ENCODE results near the gene NLRP9.

NLRP9 gene

GRCh38 chr19:55667006-55667381, 71.2 kb downstream of the NLRP9 start:
- Histone ChIP-seq H3K4me3 (replicated peaks; ENCODE audit: insufficient read depth, low read length) (no peak overlapping the region), H3K27ac (replicated peaks) (no peak overlapping the region), H3K27me3 (ENCODE audit: insufficient read depth, poor library complexity, severe bottlenecking) (no peaks in the 10 kb centered on the region)
- no peak for DNase-seq (ENCODE audit: low read depth in 1 of 2, low spot score in 1 of 2)
- no peak; the same call in 1 of the 2 replicates for TF ChIP-seq POLR2AphosphoS5 (IDR thresholded peaks at IDR 0.05; ENCODE audit: low read depth)
- no peak for TF ChIP-seq SPI1 (IDR thresholded peaks at IDR 0.05; ENCODE audit: borderline replicate concordance, low read depth)
- TF ChIP-seq GABPA (IDR thresholded peaks at IDR 0.05; ENCODE audit: low read depth): no peak
- TF ChIP-seq, protein P1, sequence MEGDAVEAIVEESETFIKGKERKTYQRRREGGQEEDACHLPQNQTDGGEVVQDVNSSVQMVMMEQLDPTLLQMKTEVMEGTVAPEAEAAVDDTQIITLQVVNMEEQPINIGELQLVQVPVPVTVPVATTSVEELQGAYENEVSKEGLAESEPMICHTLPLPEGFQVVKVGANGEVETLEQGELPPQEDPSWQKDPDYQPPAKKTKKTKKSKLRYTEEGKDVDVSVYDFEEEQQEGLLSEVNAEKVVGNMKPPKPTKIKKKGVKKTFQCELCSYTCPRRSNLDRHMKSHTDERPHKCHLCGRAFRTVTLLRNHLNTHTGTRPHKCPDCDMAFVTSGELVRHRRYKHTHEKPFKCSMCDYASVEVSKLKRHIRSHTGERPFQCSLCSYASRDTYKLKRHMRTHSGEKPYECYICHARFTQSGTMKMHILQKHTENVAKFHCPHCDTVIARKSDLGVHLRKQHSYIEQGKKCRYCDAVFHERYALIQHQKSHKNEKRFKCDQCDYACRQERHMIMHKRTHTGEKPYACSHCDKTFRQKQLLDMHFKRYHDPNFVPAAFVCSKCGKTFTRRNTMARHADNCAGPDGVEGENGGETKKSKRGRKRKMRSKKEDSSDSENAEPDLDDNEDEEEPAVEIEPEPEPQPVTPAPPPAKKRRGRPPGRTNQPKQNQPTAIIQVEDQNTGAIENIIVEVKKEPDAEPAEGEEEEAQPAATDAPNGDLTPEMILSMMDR (IDR thresholded peaks at IDR 0.05; ENCODE audit: insufficient read depth, low read length): no peak
- TF ChIP-seq, protein P2, sequence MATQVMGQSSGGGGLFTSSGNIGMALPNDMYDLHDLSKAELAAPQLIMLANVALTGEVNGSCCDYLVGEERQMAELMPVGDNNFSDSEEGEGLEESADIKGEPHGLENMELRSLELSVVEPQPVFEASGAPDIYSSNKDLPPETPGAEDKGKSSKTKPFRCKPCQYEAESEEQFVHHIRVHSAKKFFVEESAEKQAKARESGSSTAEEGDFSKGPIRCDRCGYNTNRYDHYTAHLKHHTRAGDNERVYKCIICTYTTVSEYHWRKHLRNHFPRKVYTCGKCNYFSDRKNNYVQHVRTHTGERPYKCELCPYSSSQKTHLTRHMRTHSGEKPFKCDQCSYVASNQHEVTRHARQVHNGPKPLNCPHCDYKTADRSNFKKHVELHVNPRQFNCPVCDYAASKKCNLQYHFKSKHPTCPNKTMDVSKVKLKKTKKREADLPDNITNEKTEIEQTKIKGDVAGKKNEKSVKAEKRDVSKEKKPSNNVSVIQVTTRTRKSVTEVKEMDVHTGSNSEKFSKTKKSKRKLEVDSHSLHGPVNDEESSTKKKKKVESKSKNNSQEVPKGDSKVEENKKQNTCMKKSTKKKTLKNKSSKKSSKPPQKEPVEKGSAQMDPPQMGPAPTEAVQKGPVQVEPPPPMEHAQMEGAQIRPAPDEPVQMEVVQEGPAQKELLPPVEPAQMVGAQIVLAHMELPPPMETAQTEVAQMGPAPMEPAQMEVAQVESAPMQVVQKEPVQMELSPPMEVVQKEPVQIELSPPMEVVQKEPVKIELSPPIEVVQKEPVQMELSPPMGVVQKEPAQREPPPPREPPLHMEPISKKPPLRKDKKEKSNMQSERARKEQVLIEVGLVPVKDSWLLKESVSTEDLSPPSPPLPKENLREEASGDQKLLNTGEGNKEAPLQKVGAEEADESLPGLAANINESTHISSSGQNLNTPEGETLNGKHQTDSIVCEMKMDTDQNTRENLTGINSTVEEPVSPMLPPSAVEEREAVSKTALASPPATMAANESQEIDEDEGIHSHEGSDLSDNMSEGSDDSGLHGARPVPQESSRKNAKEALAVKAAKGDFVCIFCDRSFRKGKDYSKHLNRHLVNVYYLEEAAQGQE (IDR thresholded peaks at IDR 0.05; ENCODE audit: insufficient replicate concordance, low read depth): no peak

DNA sequence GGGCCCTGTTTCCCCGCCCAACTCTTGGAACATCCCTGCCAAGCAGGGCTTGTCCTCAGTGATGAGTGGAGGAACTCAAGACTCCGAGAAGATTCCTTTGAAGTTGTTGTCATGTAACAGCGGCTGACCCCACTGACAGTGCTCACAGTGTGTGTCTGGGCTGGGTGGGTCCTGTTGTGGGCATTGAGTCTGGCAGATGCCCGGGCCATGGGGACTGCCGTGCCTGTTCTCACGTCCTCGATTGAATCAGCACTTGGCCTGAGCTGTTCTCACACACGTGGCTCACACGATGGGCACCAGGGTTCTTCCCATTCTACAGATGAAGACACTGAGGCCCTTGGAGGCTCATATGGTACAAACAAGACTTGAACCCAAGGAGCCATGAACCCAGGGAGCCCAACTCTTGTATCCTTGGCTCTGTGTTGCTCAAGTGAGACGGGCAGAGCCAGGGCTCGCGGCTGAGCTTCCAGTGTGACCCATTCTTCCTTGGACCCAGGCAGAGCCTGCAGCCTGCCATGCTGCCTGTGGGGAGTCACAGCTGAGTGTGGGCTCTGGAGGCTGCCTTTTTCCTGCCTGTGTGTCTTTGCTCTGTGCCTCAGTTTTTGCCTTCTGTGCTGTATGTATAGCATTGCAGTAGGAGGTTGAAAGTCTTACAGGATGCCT, 71.7 kb downstream of the NLRP9 start:
- TF ChIP-seq, protein P2 (IDR thresholded peaks at IDR 0.05; ENCODE audit: insufficient replicate concordance, low read depth): no peak
- TF ChIP-seq POLR2AphosphoS5 (IDR thresholded peaks at IDR 0.05; ENCODE audit: low read depth) (no peak), SPI1 (IDR thresholded peaks at IDR 0.05; ENCODE audit: borderline replicate concordance, low read depth) (no peak), GABPA (IDR thresholded peaks at IDR 0.05; ENCODE audit: low read depth) (no peak)
- TF ChIP-seq, protein P1 (IDR thresholded peaks at IDR 0.05; ENCODE audit: insufficient read depth, low read length): no peak
- no peak for DNase-seq (ENCODE audit: low read depth in 1 of 2, low spot score in 1 of 2)
- no peak overlapping the region for H3K27ac ChIP-seq (replicated peaks)

DNA sequence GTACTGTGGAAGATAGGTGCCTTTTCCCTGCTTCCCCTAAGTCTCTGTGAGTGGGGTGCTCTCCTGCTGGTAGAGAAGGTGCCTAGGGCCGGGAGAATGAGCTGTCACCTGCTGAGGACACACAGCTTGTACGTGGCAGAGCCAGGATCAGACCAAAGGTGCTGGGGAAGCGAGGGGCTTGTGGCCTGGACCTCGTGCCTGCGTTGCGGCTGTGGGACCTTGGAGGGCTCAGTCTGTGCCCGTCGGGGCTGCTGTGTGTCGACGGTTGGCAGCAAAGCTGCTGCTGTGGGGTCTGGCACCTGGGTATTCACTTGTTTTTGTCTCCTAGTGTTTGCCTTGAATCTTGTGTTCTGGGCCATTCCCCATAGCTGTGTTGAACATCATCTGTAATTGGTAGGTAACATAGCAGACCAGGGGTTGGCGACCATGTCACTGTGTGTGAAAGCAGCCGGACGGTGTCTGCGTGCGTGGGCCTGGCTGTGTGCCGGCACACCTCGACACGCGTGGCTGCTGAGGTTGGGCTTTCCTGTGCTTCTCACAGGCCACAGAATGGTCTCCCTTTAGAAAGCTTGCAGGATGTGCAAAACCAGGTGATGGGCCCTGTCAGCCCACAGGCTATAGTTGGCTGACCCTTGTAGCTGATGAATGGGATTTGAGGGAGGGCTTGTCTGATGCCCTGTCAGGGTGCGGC, 74.2 kb downstream of the NLRP9 start:
- Histone ChIP-seq H3K27me3 (ENCODE audit: insufficient read depth, poor library complexity, severe bottlenecking) (no peaks in the 10 kb centered on the region), H3K27ac (replicated peaks) (no peak overlapping the region), H3K4me3 (replicated peaks; ENCODE audit: insufficient read depth, low read length) (no peak overlapping the region)
- TF ChIP-seq SPI1 (IDR thresholded peaks at IDR 0.05; ENCODE audit: borderline replicate concordance, low read depth) (no peak), POLR2AphosphoS5 (IDR thresholded peaks at IDR 0.05; ENCODE audit: low read depth) (no peak), GABPA (IDR thresholded peaks at IDR 0.05; ENCODE audit: low read depth) (no peak)
- TF ChIP-seq, protein P2 (IDR thresholded peaks at IDR 0.05; ENCODE audit: insufficient replicate concordance, low read depth): no peak
- TF ChIP-seq, protein P1 (IDR thresholded peaks at IDR 0.05; ENCODE audit: insufficient read depth, low read length): no peak
- DNase-seq (ENCODE audit: low read depth in 1 of 2, low spot score in 1 of 2): no peak

More for the DNA sequence above, 71.7 kb downstream of the NLRP9 start:
- Histone ChIP-seq H3K4me3 (replicated peaks; ENCODE audit: insufficient read depth, low read length) (no peak overlapping the region), H3K27me3 (ENCODE audit: insufficient read depth, poor library complexity, severe bottlenecking) (no peaks in the 10 kb centered on the region)

All from HL-60 (cell line).